Neuronal stem cell (in vitro differentiated cells): ENCODE results near the gene STAT2.
"Not testable (repeated sequence)": the region's sequence is repeated elsewhere in the genome, so short reads cannot be mapped to it uniquely, and the experiment has no call there.

Experiments
- DNase-seq: peaks from one replicate; pipeline ENCODE4 v3.0.0-alpha.2; 2013; ENCODE audit warnings: low spot score
- H2AFZ ChIP-seq: one replicate; pipeline ENCODE4 v1.6.1; 2013; ENCODE audit warnings: mild to moderate bottlenecking, low read length, inconsistent platforms
- H2AK5ac ChIP-seq: 2 replicates; pipeline ENCODE4 v1.6.1; 2013; ENCODE audit warnings: low read depth, mild to moderate bottlenecking, inconsistent platforms, low read length, moderate library complexity, mixed read lengths
- H2BK120ac ChIP-seq: 2 replicates; pipeline ENCODE4 v1.6.1; 2013; ENCODE audit warnings: low read depth, mild to moderate bottlenecking, inconsistent platforms, low read length, moderate library complexity, mixed read lengths
- H2BK12ac ChIP-seq: one replicate; pipeline ENCODE4 v1.6.1; 2013; ENCODE audit warnings: low read length, inconsistent platforms
- H2BK15ac ChIP-seq: 2 replicates; pipeline ENCODE4 v1.6.1; 2013; ENCODE audit warnings: mild to moderate bottlenecking, low read length, inconsistent platforms, mixed read lengths
- H2BK5ac ChIP-seq: one replicate; pipeline ENCODE4 v1.6.1; 2013; ENCODE audit warnings: inconsistent platforms, mild to moderate bottlenecking, low read length, moderate library complexity
- H3K14ac ChIP-seq: one replicate; pipeline ENCODE4 v1.6.1; 2013; ENCODE audit warnings: low read length, inconsistent platforms
- H3K18ac ChIP-seq: 2 replicates; pipeline ENCODE4 v1.6.1; 2013; ENCODE audit warnings: low read length, inconsistent platforms
- H3K23ac ChIP-seq: 2 replicates; pipeline ENCODE4 v1.6.1; 2013; ENCODE audit warnings: low read depth, mild to moderate bottlenecking, mixed read lengths, low read length, inconsistent platforms; ENCODE audit not compliant: poor library complexity
- H3K27ac ChIP-seq: replicated peaks from 3 replicates; pipeline ENCODE4 v1.5.1; 2013; ENCODE audit warnings: low read length, inconsistent platforms
- H3K27me3 ChIP-seq, 3 experiments: 2 replicates each; pipeline ENCODE4 v1.6.1; 2013; ENCODE audit warnings: low read length in 3 of 3, mild to moderate bottlenecking in 2 of 3, inconsistent platforms in 1 of 3, low read depth in 1 of 3, mixed read lengths in 1 of 3, moderate library complexity in 1 of 3; ENCODE audit not compliant: control insufficient read depth in 3 of 3, insufficient read depth in 3 of 3
- H3K36me3 ChIP-seq, 2 donors: replicated peaks in 1 of 2; 2 replicates each; pipeline ENCODE4 v1.6.1; 2013; ENCODE audit warnings: low read length in 2 of 2; ENCODE audit not compliant: control insufficient read depth in 2 of 2, insufficient read depth in 2 of 2
- H3K4ac ChIP-seq: 2 replicates; pipeline ENCODE4 v1.6.1; 2013; ENCODE audit warnings: inconsistent platforms, mild to moderate bottlenecking, low read length, moderate library complexity
- H3K4me1 ChIP-seq, 2 donors: 1 replicate in 1 of 2; 2 replicates in 1 of 2; pipeline ENCODE4 v1.6.1; 2013; ENCODE audit warnings: low read length in 2 of 2, low read depth in 1 of 2; ENCODE audit not compliant: control insufficient read depth in 2 of 2, insufficient read depth in 1 of 2
- H3K4me2 ChIP-seq: one replicate; pipeline ENCODE4 v1.6.1; 2013; ENCODE audit warnings: mild to moderate bottlenecking, low read length, inconsistent platforms; ENCODE audit not compliant: insufficient read depth, poor library complexity, severe bottlenecking
- H3K4me3 ChIP-seq, 2 donors: 2 replicates each; pipeline ENCODE4 v1.5.1; 2013; ENCODE audit warnings: low read length in 2 of 2, mild to moderate bottlenecking in 2 of 2, inconsistent platforms in 1 of 2, moderate library complexity in 1 of 2
- H3K79me1 ChIP-seq: one replicate; pipeline ENCODE4 v1.6.1; 2013; ENCODE audit warnings: low read depth, mild to moderate bottlenecking, inconsistent platforms, low read length, moderate library complexity
- H3K9ac ChIP-seq: one replicate; pipeline ENCODE4 v1.6.1; 2013; ENCODE audit warnings: mild to moderate bottlenecking, low read depth, low read length, inconsistent platforms; ENCODE audit not compliant: poor library complexity
- H3K9me3 ChIP-seq, 2 donors: replicated peaks in 1 of 2; 2 replicates each; pipeline versions ENCODE3 to v1.6.1; 2013; ENCODE audit warnings: low read length in 2 of 2, mild to moderate bottlenecking in 2 of 2, inconsistent platforms in 1 of 2, low read depth in 1 of 2, mixed read lengths in 1 of 2, moderate library complexity in 1 of 2; ENCODE audit not compliant: control insufficient read depth in 2 of 2, insufficient read depth in 1 of 2
- H4K8ac ChIP-seq: one replicate; pipeline ENCODE4 v1.6.1; 2013; ENCODE audit warnings: low read depth, mild to moderate bottlenecking, inconsistent platforms, low read length, moderate library complexity
- H4K91ac ChIP-seq: one replicate; pipeline ENCODE4 v1.6.1; 2013; ENCODE audit warnings: low read length, low read depth, mild to moderate bottlenecking, inconsistent platforms; ENCODE audit not compliant: poor library complexity
- WGBS, 2 donors: extraction: QIAGEN DNeasy Blood & Tissue Kit; methylation state at CpG; one replicate each; pipeline ENCODE4 v1.1.7; 2013; ENCODE audit warnings: missing lambda C conversion rate in 2 of 2, mixed read lengths in 1 of 2; ENCODE audit not compliant: insufficient read length in 2 of 2, insufficient replicate concordance in 1 of 2; ENCODE audit errors: extremely low coverage in 2 of 2; 5-methylcytosine and 5-hydroxymethylcytosine counted together

Gene STAT2

GRCh38 chr12:56326126-56326525 is 33.8 kb downstream of the STAT2 start:
- no peak overlapping the region for H3K4me2 ChIP-seq
- H2BK5ac ChIP-seq = peak overlapping the region; percentile 49
- no peaks in the 10 kb centered on the region for H3K9me3 ChIP-seq
- no peak overlapping the region for H2BK15ac ChIP-seq
- no peak overlapping the region for H2BK12ac ChIP-seq
- no peak overlapping the region for H3K27ac ChIP-seq
- no peak overlapping the region for H3K4ac ChIP-seq
- H2AK5ac ChIP-seq = no peak overlapping the region
- no CpG with 5 or more reads among the region's 8 CpGs for WGBS, 2 donors
- no peak overlapping the region for H3K9ac ChIP-seq
- no peak overlapping the region for H2AFZ ChIP-seq
- no peak overlapping the region for H4K8ac ChIP-seq
- no peak overlapping the region for H3K14ac ChIP-seq
- H3K4me3 ChIP-seq = no peak overlapping the region
- no peak overlapping the region for H2BK120ac ChIP-seq
- H3K36me3 ChIP-seq = peaks cover 24 to 71% of the 10 kb centered on the region in 2 donors
- H3K27me3 ChIP-seq = no peaks in the 10 kb centered on the region
- H4K91ac ChIP-seq = no peak overlapping the region
- no peaks in the 10 kb centered on the region for H3K79me1 ChIP-seq
- no peak for DNase-seq
- H3K4me1 ChIP-seq = no peaks in the 10 kb centered on the region
- H3K18ac ChIP-seq = no peak overlapping the region
- no peak overlapping the region for H3K23ac ChIP-seq

- no peak for DNase-seq
- Histone ChIP-seq H3K27ac (no peak overlapping the region), H2BK12ac (no peak overlapping the region), H3K14ac (no peak overlapping the region), H4K8ac (no peak overlapping the region), H3K9me3 (no peaks in the 10 kb centered on the region), H3K4me1 (no peaks in the 10 kb centered on the region), H3K79me1 (no peaks in the 10 kb centered on the region), H2BK5ac (no peak overlapping the region), H4K91ac (no peak overlapping the region), H3K9ac (no peak overlapping the region), H3K18ac (no peak overlapping the region), H3K4me3 (no peak overlapping the region), H3K4ac (no peak overlapping the region), H2BK120ac (no peak overlapping the region), H3K4me2 (no peak overlapping the region), H3K23ac (no peak overlapping the region), H3K36me3 (peaks cover 26 to 81% of the 10 kb centered on the region in 2 donors), H3K27me3 (no peaks in the 10 kb centered on the region), H2BK15ac (no peak overlapping the region), H2AK5ac (no peak overlapping the region), H2AFZ (no peak overlapping the region)
- no CpG with 5 or more reads among the region's 6 CpGs for WGBS, 2 donors
Observed at GRCh38 chr12:56324206-56324605, 35.7 kb downstream of the STAT2 start.

- H2BK5ac ChIP-seq, H2BK15ac ChIP-seq, H3K9me3 ChIP-seq, H3K4me2 ChIP-seq, H3K4me3 ChIP-seq, H3K4me1 ChIP-seq, H4K8ac ChIP-seq, H3K14ac ChIP-seq, H3K27ac ChIP-seq, H3K79me1 ChIP-seq, H2BK12ac ChIP-seq, H3K4ac ChIP-seq, H2AK5ac ChIP-seq, H3K27me3 ChIP-seq, DNase-seq, H3K9ac ChIP-seq, H3K18ac ChIP-seq, H3K23ac ChIP-seq, H4K91ac ChIP-seq, H2BK120ac ChIP-seq, H2AFZ ChIP-seq: not testable (repeated sequence)
- H3K36me3 ChIP-seq = peaks cover 22 to 81% of the 10 kb centered on the region in 2 donors
- WGBS, 2 donors = no CpG with 5 or more reads among the region's 8 CpGs
Observed at GRCh38 chr12:56321610-56322009, 38.3 kb downstream of the STAT2 start.

GRCh38 chr12:56321027-56321426 is 38.9 kb downstream of the STAT2 start:
- Histone ChIP-seq H3K79me1 (no peaks in the 10 kb centered on the region), H3K4me1 (no peaks in the 10 kb centered on the region), H3K27me3 (no peaks in the 10 kb centered on the region), H3K4me3 (no peak overlapping the region), H3K36me3 (peaks cover 20 to 75% of the 10 kb centered on the region in 2 donors), H4K91ac (no peak overlapping the region), H3K14ac (no peak overlapping the region), H3K9me3 (no peaks in the 10 kb centered on the region), H2BK5ac (no peak overlapping the region), H2BK12ac (no peak overlapping the region), H3K18ac (no peak overlapping the region), H2AK5ac (no peak overlapping the region), H2BK120ac (no peak overlapping the region), H3K4me2 (no peak overlapping the region), H3K23ac (no peak overlapping the region), H3K27ac (no peak overlapping the region), H4K8ac (no peak overlapping the region), H2BK15ac (no peak overlapping the region), H3K9ac (no peak overlapping the region), H3K4ac (no peak overlapping the region), H2AFZ (no peak overlapping the region)
- DNase-seq = no peak
- no CpG with 5 or more reads among the region's 2 CpGs for WGBS, 2 donors
